Measurements from ENCODE around the gene EIF1AX. TPM values are rescaled to one million over a fixed set of nuclear protein-coding genes. Genes with fewer than 3 reads are reported as not detected.
"Not testable (repeated sequence)": the region's sequence is repeated elsewhere in the genome, so short reads cannot be mapped to it uniquely, and the experiment has no call there.

The EIF1AX gene
- total and polyA plus RNA-seq, 9 of the 15 experiments (the other 6 are each of a cell fraction or from before 2014, with no cell fraction given), result 54.2 to 178 (median 73.5) TPM

DNA sequence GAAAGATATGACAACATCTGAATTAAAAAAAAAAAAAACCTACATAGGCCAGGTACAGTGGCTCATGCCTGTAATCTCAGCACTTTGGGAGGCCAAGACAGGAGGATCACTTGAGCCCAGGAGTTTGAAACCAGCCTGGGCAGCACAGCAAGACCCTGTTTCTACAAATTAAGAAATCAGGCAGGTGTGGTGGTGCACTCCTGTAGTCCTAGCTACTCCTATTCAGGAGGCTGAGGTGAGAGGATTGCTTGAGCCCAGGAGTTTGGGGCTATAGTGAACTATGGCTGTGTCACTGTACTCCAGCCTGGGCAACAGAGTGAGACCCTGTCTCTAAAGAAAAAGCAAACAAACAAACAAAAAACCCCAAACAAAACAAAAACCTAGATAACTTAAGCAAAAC, 20.9 kb upstream of the EIF1AX start:
- H3K27ac ChIP-seq (ENCODE audit: extremely low read depth, low read depth, low read length); intact Hi-C loops (cut with micrococcal nuclease); H3K27me3 ChIP-seq (ENCODE audit: control insufficient read depth in 2 of 2, insufficient read depth in 2 of 2, low read length in 2 of 2); FAIRE-seq; DNase-seq (ENCODE audit: extremely low read depth in 1 of 4, low spot score in 3 of 4); H3K4me1 ChIP-seq (replicated peaks in 1 of 2; ENCODE audit: control insufficient read depth in 2 of 2, insufficient read depth in 2 of 2, low read length in 2 of 2); CTCF ChIA-PET (ENCODE audit: low intra/inter-chr PET ratio); ATAC-seq; H3K9me3 ChIP-seq (replicated peaks; ENCODE audit: control insufficient read depth, insufficient read depth, low read depth, low read length); H3K4me2 ChIP-seq (ENCODE audit: insufficient read depth, low read length); H3K79me2 ChIP-seq (ENCODE audit: control insufficient read depth, insufficient read depth, low read length); BruUV-seq (replicated peaks); POLR2A ChIA-PET; H3K4me3 ChIP-seq; in situ Hi-C loops (cut with MboI); H3K9ac ChIP-seq (ENCODE audit: insufficient read depth in 1 of 2, low read depth in 2 of 2, low read length in 2 of 2); H2AFZ ChIP-seq (ENCODE audit: low read depth, low read length); H4K20me1 ChIP-seq (replicated peaks; ENCODE audit: control insufficient read depth, insufficient read depth, low read length); H3K9me1 ChIP-seq (ENCODE audit: control insufficient read depth, insufficient read depth, low read length): not testable (repeated sequence)
- TF ChIP-seq ZNF121 (CRISPR knock-in tag; conservative IDR thresholded peaks at IDR 0.05), result peak; percentile 76
- peaks cover 47% of the 10 kb centered on the region; the same call in 2 of the 3 replicates for H3K36me3 ChIP-seq (ENCODE audit: control insufficient read depth, insufficient read depth, low read length)

DNA sequence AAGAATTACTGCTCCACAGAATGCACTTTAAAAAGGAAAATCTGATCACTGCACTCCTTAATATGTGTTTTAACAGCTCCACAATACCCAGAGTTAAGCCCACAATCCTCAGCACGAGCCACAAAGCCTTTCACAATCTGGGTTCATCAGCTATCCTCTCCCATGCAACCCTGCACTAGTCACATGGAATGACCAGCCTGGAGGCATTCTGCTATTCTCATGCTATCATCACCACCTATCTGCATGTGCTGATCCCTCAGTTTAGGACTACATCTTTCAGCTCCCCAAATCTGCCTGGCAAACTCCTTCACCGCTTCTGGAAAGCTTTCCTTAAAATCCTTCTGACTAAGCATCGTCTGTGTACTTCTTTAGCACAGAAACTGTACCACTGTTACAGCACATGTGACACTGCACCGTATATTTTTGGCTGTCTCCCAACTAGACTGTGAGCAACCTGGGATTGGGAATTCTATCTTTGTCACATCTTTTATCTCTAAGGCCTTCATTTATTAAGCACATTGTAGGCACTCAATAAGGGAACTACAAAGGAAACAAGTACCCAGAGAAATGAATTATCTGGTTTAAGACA, 18.3 kb upstream of the EIF1AX start:
- FAIRE-seq, result no peak
- Histone ChIP-seq H4K20me1 (replicated peaks; ENCODE audit: control insufficient read depth, insufficient read depth, low read length) (no peaks in the 10 kb centered on the region), H3K9ac (ENCODE audit: insufficient read depth in 1 of 2, low read depth in 2 of 2, low read length in 2 of 2) (no peak overlapping the region), H3K27me3 (ENCODE audit: control insufficient read depth in 2 of 2, insufficient read depth in 2 of 2, low read length in 2 of 2) (no peaks in the 10 kb centered on the region), H3K9me3 (replicated peaks; ENCODE audit: control insufficient read depth, insufficient read depth, low read depth, low read length) (no peaks in the 10 kb centered on the region), H3K4me3 (no peak overlapping the region), H3K4me1 (replicated peaks in 1 of 2; ENCODE audit: control insufficient read depth in 2 of 2, insufficient read depth in 2 of 2, low read length in 2 of 2) (no peaks in the 10 kb centered on the region), H3K9me1 (ENCODE audit: control insufficient read depth, insufficient read depth, low read length) (no peaks in the 10 kb centered on the region), H2AFZ (ENCODE audit: low read depth, low read length) (no peak overlapping the region), H3K27ac (ENCODE audit: extremely low read depth, low read depth, low read length) (no peak overlapping the region), H3K4me2 (ENCODE audit: insufficient read depth, low read length) (no peak overlapping the region), H3K36me3 (ENCODE audit: control insufficient read depth, insufficient read depth, low read length) (peaks cover 62% of the 10 kb centered on the region), H3K79me2 (ENCODE audit: control insufficient read depth, insufficient read depth, low read length) (no peaks in the 10 kb centered on the region)
- CTCF ChIA-PET (ENCODE audit: low intra/inter-chr PET ratio), result no interaction called here
- BruUV-seq (replicated peaks), result no TSS peak
- POLR2A ChIA-PET, result interaction anchor here (1.5 kb wide), 1 partner anchor 17 kb away, joined by 3 read pairs; no protein-coding TSS in a partner anchor
- in situ Hi-C loops (cut with MboI) (no loop called here), intact Hi-C loops (cut with micrococcal nuclease) (no loop called here)
- no peak for DNase-seq (ENCODE audit: extremely low read depth in 1 of 4, low spot score in 3 of 4)
- WGBS (ENCODE audit: insufficient coverage, low coverage, missing lambda C conversion rate), result 90% methylated on average over 4 of the region's 4 CpGs
- no peak for ATAC-seq
- no peak for TF ChIP-seq HIVEP1 (CRISPR knock-in tag; IDR thresholded peaks at IDR 0.05)
- TF ChIP-seq CBX5 (IDR thresholded peaks at IDR 0.05; ENCODE audit: borderline replicate concordance, low read depth), result no peak
- TF ChIP-seq, protein P1, sequence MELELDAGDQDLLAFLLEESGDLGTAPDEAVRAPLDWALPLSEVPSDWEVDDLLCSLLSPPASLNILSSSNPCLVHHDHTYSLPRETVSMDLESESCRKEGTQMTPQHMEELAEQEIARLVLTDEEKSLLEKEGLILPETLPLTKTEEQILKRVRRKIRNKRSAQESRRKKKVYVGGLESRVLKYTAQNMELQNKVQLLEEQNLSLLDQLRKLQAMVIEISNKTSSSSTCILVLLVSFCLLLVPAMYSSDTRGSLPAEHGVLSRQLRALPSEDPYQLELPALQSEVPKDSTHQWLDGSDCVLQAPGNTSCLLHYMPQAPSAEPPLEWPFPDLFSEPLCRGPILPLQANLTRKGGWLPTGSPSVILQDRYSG (tag; conservative IDR thresholded peaks at IDR 0.05; ENCODE audit: low read depth), result no peak
- TF ChIP-seq ELF4 (CRISPR knock-in tag; IDR thresholded peaks at IDR 0.05), result no peak
- TF ChIP-seq, protein P2, sequence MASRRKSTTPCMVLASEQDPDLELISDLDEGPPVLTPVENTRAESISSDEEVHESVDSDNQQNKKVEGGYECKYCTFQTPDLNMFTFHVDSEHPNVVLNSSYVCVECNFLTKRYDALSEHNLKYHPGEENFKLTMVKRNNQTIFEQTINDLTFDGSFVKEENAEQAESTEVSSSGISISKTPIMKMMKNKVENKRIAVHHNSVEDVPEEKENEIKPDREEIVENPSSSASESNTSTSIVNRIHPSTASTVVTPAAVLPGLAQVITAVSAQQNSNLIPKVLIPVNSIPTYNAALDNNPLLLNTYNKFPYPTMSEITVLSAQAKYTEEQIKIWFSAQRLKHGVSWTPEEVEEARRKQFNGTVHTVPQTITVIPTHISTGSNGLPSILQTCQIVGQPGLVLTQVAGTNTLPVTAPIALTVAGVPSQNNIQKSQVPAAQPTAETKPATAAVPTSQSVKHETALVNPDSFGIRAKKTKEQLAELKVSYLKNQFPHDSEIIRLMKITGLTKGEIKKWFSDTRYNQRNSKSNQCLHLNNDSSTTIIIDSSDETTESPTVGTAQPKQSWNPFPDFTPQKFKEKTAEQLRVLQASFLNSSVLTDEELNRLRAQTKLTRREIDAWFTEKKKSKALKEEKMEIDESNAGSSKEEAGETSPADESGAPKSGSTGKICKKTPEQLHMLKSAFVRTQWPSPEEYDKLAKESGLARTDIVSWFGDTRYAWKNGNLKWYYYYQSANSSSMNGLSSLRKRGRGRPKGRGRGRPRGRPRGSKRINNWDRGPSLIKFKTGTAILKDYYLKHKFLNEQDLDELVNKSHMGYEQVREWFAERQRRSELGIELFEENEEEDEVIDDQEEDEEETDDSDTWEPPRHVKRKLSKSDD (conservative IDR thresholded peaks at IDR 0.05; ENCODE audit: low read length), result no peak
- TF ChIP-seq CAMTA2 (CRISPR knock-in tag; conservative IDR thresholded peaks at IDR 0.05), result no peak
- TF ChIP-seq TCF7L2 (IDR thresholded peaks at IDR 0.05; ENCODE audit: low read depth, low read length), result no peak
- TF ChIP-seq MEIS2 (IDR thresholded peaks at IDR 0.05; ENCODE audit: partially characterized antibody), result no peak
- TF ChIP-seq SMAD3 (CRISPR knock-in tag; conservative IDR thresholded peaks at IDR 0.05), result no peak
- no peak for TF ChIP-seq EHMT2 (IDR thresholded peaks at IDR 0.05)
- TF ChIP-seq IFI16 (CRISPR knock-in tag; IDR thresholded peaks at IDR 0.05), result no peak
- TF ChIP-seq SUPT5H (IDR thresholded peaks at IDR 0.05), result no peak
- no peak for TF ChIP-seq HMGN3 (IDR thresholded peaks at IDR 0.05; ENCODE audit: borderline replicate concordance, extremely low read depth, insufficient read length, low read depth, low read length)
